GM12878 (cell line): ENCODE data around the gene UNC45A. TPM values are rescaled to one million over a fixed set of nuclear protein-coding genes. Genes with fewer than 3 reads are reported as not detected.
A peak's percentile ranks its signal among the peaks of the same experiment; 100 is the strongest.

Experiments
- ATAC-seq: fragments of 200-7000 bp; cut with Tn5 transposase; 3 replicates; pipeline ENCODE4 v1.9.1; 2020; ENCODE audit warnings: mild to moderate bottlenecking, moderate library complexity
- BruUV-seq: library from RNA; stranded (reverse); fragments of 400-500 nt; replicated peaks from 2 replicates; lab custom pipeline; 2021; lab: Mats Ljungman, UMichigan
- CTCF ChIA-PET: fragments of 300-600 bp; sonication (Branson Sonifier 250); formaldehyde crosslinking; extraction: SDS; loops from one replicate; lab custom pipeline; 2021; ENCODE audit warnings: inconsistent platforms; lab: Yijun Ruan, JAX
- POLR2A ChIA-PET: fragments of 350-600 bp; formaldehyde crosslinking; extraction: SDS; loops from one replicate; lab custom pipeline; 2021; ENCODE audit warnings: inconsistent platforms; lab: Charles Lee
- RAD21 ChIA-PET: fragments of 300-600 bp; sonication (Branson Sonifier 250); formaldehyde crosslinking; loops from one replicate; lab custom pipeline; 2023; ENCODE audit warnings: antibody characterized with exemption; ENCODE audit not compliant: unreplicated experiment; lab: Charles Lee
- SMC1A ChIA-PET: fragments of 300-600 bp; sonication (Branson Sonifier 250); formaldehyde crosslinking; loops from one replicate; lab custom pipeline; 2023; ENCODE audit not compliant: unreplicated experiment, uncharacterized antibody; lab: Charles Lee
- DNase-seq: peaks from one replicate; pipeline ENCODE4 v3.0.0-alpha.2; 2011; ENCODE audit warnings: low read depth, low spot score
- FAIRE-seq: peaks from 3 replicates; lab custom pipeline; 2011; peaks lifted over from hg19 to GRCh38; lab: Jason Lieb, UNC
- H2AFZ ChIP-seq: 2 replicates; pipeline ENCODE4 v1.6.0; 2011; ENCODE audit warnings: low read depth, low read length, control low read depth; ENCODE audit not compliant: control insufficient read depth
- H3K27ac ChIP-seq: 2 replicates; pipeline ENCODE4 v1.5.1; 2011; ENCODE audit warnings: control low read depth; ENCODE audit not compliant: control insufficient read depth, insufficient read depth
- H3K27me3 ChIP-seq, 2 experiments: replicated peaks in 1 of 2; 2 replicates each; pipeline versions ENCODE4 v1.6.0 to v1.6.1; 2011; ENCODE audit warnings: low read length in 1 of 2; ENCODE audit not compliant: control insufficient read depth in 2 of 2, insufficient read depth in 2 of 2
- H3K36me3 ChIP-seq, 2 experiments: 2 replicates each; pipeline ENCODE4 v1.5.1; 2011; ENCODE audit warnings: low read length in 1 of 2; ENCODE audit not compliant: control insufficient read depth in 2 of 2, insufficient read depth in 2 of 2
- H3K4me1 ChIP-seq: 2 replicates; pipeline ENCODE4 v1.6.1; 2011; ENCODE audit warnings: mild to moderate bottlenecking, low read length, moderate library complexity, mixed read lengths; ENCODE audit not compliant: control insufficient read depth, insufficient read depth
- H3K4me2 ChIP-seq: 2 replicates; pipeline ENCODE4 v1.6.0; 2011; ENCODE audit warnings: control low read depth; ENCODE audit not compliant: control insufficient read depth, insufficient read depth
- H3K4me3 ChIP-seq: fragments of 200-600 bp; sonication (generic); 2 replicates; pipeline ENCODE4 v1.5.1; 2016
- H3K79me2 ChIP-seq: 2 replicates; pipeline ENCODE4 v1.6.0; 2011; ENCODE audit warnings: low read length; ENCODE audit not compliant: control insufficient read depth, insufficient read depth
- H3K9ac ChIP-seq: 2 replicates; pipeline ENCODE4 v1.8.0; 2011; ENCODE audit warnings: low read length, control low read depth, mixed read lengths; ENCODE audit not compliant: control insufficient read depth, insufficient read depth
- H3K9me3 ChIP-seq: replicated peaks from 3 replicates; pipeline ENCODE4 v1.5.1; 2011; ENCODE audit warnings: mild to moderate bottlenecking, low read length; ENCODE audit not compliant: control insufficient read depth, insufficient read depth
- H4K20me1 ChIP-seq: 2 replicates; pipeline ENCODE4 v1.6.0; 2011; ENCODE audit not compliant: control insufficient read depth, insufficient read depth
- EED ChIP-seq: sonication (generic); IDR thresholded peaks from 2 replicates; pipeline ENCODE4 v1.6.1; 2016; ENCODE audit warnings: antibody characterized with exemption, low read depth
- LARP7 ChIP-seq: fragments of 450-650 bp; IDR thresholded peaks from 2 replicates; pipeline ENCODE4 v1.6.1; 2017; ENCODE audit warnings: mild to moderate bottlenecking
- PBX3 ChIP-seq: IDR thresholded peaks from 2 replicates; pipeline ENCODE4 v1.6.1; 2011; ENCODE audit warnings: mild to moderate bottlenecking, low read depth, low read length, moderate library complexity; ENCODE audit not compliant: insufficient replicate concordance
- POLR2A ChIP-seq: IDR thresholded peaks from 2 replicates; pipeline ENCODE4 v1.6.1; 2011; ENCODE audit warnings: low read depth, mild to moderate bottlenecking, low read length
- STAT3 ChIP-seq: IDR thresholded peaks from 2 replicates; pipeline ENCODE4 v1.6.1; 2011; ENCODE audit warnings: low read depth, low read length, improper control_type of control experiment
- WGBS: methylation state at CpG from one replicate; pipeline ENCODE4 v1.1.6; 2016; ENCODE audit warnings: low lambda C conversion rate; ENCODE audit not compliant: insufficient replicate concordance, insufficient coverage; ENCODE audit errors: missing lambda C conversion rate; 5-methylcytosine and 5-hydroxymethylcytosine counted together
- in situ Hi-C: fragments of 300-500 bp; cut with MboI; formaldehyde crosslinking; loops from 9 replicates; pipeline ENCODE4 v1.14.3; 2018; ENCODE audit warnings: mixed read lengths
- intact Hi-C: fragments of 100-400 bp; cut with micrococcal nuclease; formaldehyde crosslinking; loops from one replicate; pipeline ENCODE4 v1.14.2; 2022; ENCODE audit not compliant: unreplicated experiment
- polyA plus RNA-seq, 11 experiments: library from polyadenylated mRNA; depleted of rRNA in 4 of 11; unstranded in 6 of 11; stranded (reverse) in 5 of 11; fragments of >200 nt; fragmentation: Nextera tagmentation in 4 of 11; fragmentation: Illumina TruSeq in 1 of 11; extraction: Ambion mirVana in 4 of 11; extraction: Trizol in 1 of 11; gene quantifications; 1 replicate in 1 of 11; 2 replicates in 10 of 11; pipeline versions ENCODE4 v1.2.1 to v1.2.3, GENCODE V29; 2011 to 2016; ENCODE audit warnings: inconsistent platforms in 2 of 11, missing spikeins in 2 of 11, low read depth in 1 of 11
- total RNA-seq, 4 experiments: library from RNA; depleted of rRNA in 3 of 4; stranded (reverse); fragments of >200 nt in 3 of 4; fragmentation: Illumina TruSeq in 1 of 4; extraction: Trizol in 1 of 4; gene quantifications; 2 replicates each; pipeline versions ENCODE4 v1.2.1 to v1.2.3, GENCODE V29; 2013 to 2021

The UNC45A gene
- total and polyA plus RNA-seq, 10 of the 15 experiments (the other 5 are each of a cell fraction or from before 2014, with no cell fraction given) = 10.3 to 57.8 (median 40.5) TPM

- Histone ChIP-seq H3K36me3 (no peaks in the 10 kb centered on the region), H4K20me1 (no peaks in the 10 kb centered on the region; the same call in 1 of the 2 replicates), H3K27ac (peak overlapping the region; percentile 85), H3K4me2 (peak overlapping the region; percentile 65; the same call in 1 of the 2 replicates), H3K9ac (peak overlapping the region; percentile 93), H3K4me1 (peaks cover 35% of the 10 kb centered on the region), H3K27me3 (no peaks in the 10 kb centered on the region), H2AFZ (peak overlapping the region; percentile 98), H3K9me3 (no peaks in the 10 kb centered on the region), H3K79me2 (peaks cover 31% of the 10 kb centered on the region), H3K4me3 (no peak overlapping the region)
- DNase-seq (no peak), FAIRE-seq (no peak), ATAC-seq (no peak)
- TF ChIP-seq LARP7 = peak; percentile 14; the same call in 1 of the 2 replicates
- TF ChIP-seq PBX3 = no peak
- TF ChIP-seq EED = peak; percentile 40; the same call in 1 of the 2 replicates
- no peak for TF ChIP-seq STAT3
- no peak for TF ChIP-seq POLR2A
- intact Hi-C loops = loop anchor here (1.0 to 10.0 kb wide), 5 partner anchors 78 to 612 kb away; partner anchors contain the start of gene BLM
- BruUV-seq = no TSS peak
- RAD21 ChIA-PET = interaction anchor here (0.5 to 7.2 kb wide), 22 partner anchors 9 to 775 kb away, joined by 3 to 193 read pairs (median 6); partner anchors contain the start of genes BLM, CIB1, FES and GDPGP1
- WGBS = 5% methylated on average over 5 of the region's 5 CpGs
- POLR2A ChIA-PET = interaction anchor here (0.9 to 7.0 kb wide), 12 partner anchors 10 to 285 kb away, joined by 3 to 113 read pairs (median 6); partner anchors contain the start of genes BLM, MAN2A2 and RCCD1
- in situ Hi-C loops = no loop called here
- CTCF ChIA-PET = interaction anchor here (0.6 to 18.1 kb wide), 49 partner anchors 8 to 718 kb away, joined by 3 to 480 read pairs (median 6); partner anchors contain the start of genes BLM, FES, MAN2A2 and RCCD1
- SMC1A ChIA-PET = interaction anchor here (0.5 to 9.2 kb wide), 18 partner anchors 9 to 613 kb away, joined by 3 to 225 read pairs (median 6); partner anchors contain the start of genes BLM, MAN2A2 and RCCD1
These were observed 2.5 kb upstream of the UNC45A start for GRCh38 chr15:90932660-90932991.
